Measurements from ENCODE around the gene LRRC14B. TPM values are rescaled to one million over a fixed set of nuclear protein-coding genes. Genes with fewer than 3 reads are reported as not detected.

The LRRC14B gene
- total and polyA plus RNA-seq, 2 of the 13 experiments (the other 11 are each of a cell fraction or from before 2014, with no cell fraction given): not detected

DNA sequence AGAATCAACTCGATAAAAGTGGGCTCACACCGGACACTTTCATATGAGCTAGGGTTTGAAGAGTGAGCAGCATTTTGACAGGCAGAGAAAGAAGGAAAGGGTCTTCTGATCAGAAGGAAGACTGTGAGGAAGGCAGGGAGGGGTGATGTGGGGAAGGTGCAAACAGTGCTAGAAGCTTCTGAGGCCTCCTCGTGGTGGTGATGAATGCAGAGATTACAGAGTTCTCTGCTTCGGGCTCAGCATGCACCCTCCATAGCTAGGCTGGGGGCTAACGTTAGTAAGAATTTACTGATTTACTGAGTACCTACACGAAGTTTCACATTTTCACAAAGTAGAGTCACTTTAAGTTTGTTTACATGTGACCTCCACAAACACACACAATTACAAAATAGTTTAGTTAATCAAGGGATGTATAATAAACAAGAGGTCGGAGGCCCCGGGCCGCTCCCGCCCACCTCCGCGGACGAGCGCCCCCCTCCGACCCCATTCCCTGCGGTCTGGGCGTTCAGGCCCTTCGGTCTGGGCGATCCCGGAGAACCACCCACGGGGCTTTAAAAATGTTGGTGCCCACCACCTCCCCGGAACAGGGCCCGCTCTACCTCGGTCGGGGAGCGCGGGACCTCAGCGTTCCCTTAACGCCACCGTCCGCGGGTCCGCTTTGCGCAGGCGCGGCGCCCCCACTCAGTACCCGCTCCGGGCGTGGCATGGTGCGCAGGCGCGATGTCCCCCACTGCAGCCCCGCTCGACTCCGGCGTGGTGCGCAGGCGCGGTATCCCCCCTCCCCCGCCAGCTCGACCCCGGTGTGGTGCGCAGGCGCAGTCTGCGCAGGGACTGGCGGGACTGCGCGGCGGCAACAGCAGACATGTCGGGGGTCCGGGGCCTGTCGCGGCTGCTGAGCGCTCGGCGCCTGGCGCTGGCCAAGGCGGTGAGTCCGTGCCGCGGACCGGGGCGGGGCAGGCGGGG, 26.5 kb downstream of the LRRC14B start, which contains the start of the genes CCDC127 and SDHA (continued):
- peak; percentile 50; the same call in 1 of the 2 replicates for TF ChIP-seq SP4 (CRISPR knock-in tag; IDR thresholded peaks at IDR 0.05)
- 0 out of 2 replicates have a peak, but pooled peaks have one; percentile 36 for TF ChIP-seq RELA (CRISPR knock-in tag; IDR thresholded peaks at IDR 0.05)
- TF ChIP-seq ZNF605 (CRISPR knock-in tag; IDR thresholded peaks at IDR 0.05): 0 out of 2 replicates have a peak, but pooled peaks have one; percentile 38
- TF ChIP-seq ZNF766 (CRISPR knock-in tag; IDR thresholded peaks at IDR 0.05; ENCODE audit: borderline replicate concordance): peak; percentile 4; the same call in 1 of the 2 replicates
- 0 out of 2 replicates have a peak, but pooled peaks have one; percentile 42 for TF ChIP-seq REL (CRISPR knock-in tag; conservative IDR thresholded peaks at IDR 0.05)
- 0 out of 2 replicates have a peak, but pooled peaks have one; percentile 12 for TF ChIP-seq ISL2 (CRISPR knock-in tag; IDR thresholded peaks at IDR 0.05)
- TF ChIP-seq, protein P1, sequence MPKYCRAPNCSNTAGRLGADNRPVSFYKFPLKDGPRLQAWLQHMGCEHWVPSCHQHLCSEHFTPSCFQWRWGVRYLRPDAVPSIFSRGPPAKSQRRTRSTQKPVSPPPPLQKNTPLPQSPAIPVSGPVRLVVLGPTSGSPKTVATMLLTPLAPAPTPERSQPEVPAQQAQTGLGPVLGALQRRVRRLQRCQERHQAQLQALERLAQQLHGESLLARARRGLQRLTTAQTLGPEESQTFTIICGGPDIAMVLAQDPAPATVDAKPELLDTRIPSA (CRISPR knock-in tag; IDR thresholded peaks at IDR 0.05; ENCODE audit: borderline replicate concordance): peak; percentile 23; the same call in 1 of the 2 replicates
- peak; percentile 77; the same call in 1 of the 2 replicates for TF ChIP-seq HOXA9 (CRISPR knock-in tag; IDR thresholded peaks at IDR 0.05; ENCODE audit: borderline replicate concordance)
